Smooth muscle cell (in vitro differentiated cells): ENCODE results near the gene RBM28. TPM values are rescaled to one million over a fixed set of nuclear protein-coding genes. Genes with fewer than 3 reads are reported as not detected.

Experiments
- DNase-seq: peaks from one replicate; lab custom pipeline; 2025; ENCODE audit not compliant: unreplicated experiment; lab: John Stamatoyannopoulos, UW
- H2AFZ ChIP-seq: fragments of 200-600 bp; sonication (generic); 2 replicates; pipeline ENCODE4 v1.6.0; 2016; ENCODE audit warnings: antibody characterized with exemption, low read depth, mild to moderate bottlenecking
- H3F3A ChIP-seq: fragments of 200-600 bp; sonication (generic); 2 replicates; pipeline ENCODE4 v1.6.0; 2017; ENCODE audit warnings: antibody characterized with exemption, low read depth
- H3K27ac ChIP-seq: fragments of 200-600 bp; sonication (generic); 2 replicates; pipeline ENCODE4 v1.5.1; 2016; ENCODE audit warnings: low read depth, mild to moderate bottlenecking
- H3K27me3 ChIP-seq: fragments of 200-600 bp; sonication (generic); 2 replicates; pipeline ENCODE4 v1.6.1; 2016; ENCODE audit warnings: low read depth, mild to moderate bottlenecking
- H3K36me3 ChIP-seq: fragments of 200-600 bp; sonication (generic); 2 replicates; pipeline ENCODE4 v1.5.1; 2016; ENCODE audit warnings: low read depth
- H3K4me1 ChIP-seq: fragments of 200-600 bp; sonication (generic); 2 replicates; pipeline ENCODE4 v1.5.1; 2016; ENCODE audit warnings: low read depth
- H3K4me2 ChIP-seq: fragments of 200-600 bp; sonication (generic); 2 replicates; pipeline ENCODE4 v1.6.0; 2016; ENCODE audit warnings: mild to moderate bottlenecking
- H3K4me3 ChIP-seq: fragments of 200-600 bp; sonication (generic); 2 replicates; pipeline ENCODE4 v1.5.1; 2016; ENCODE audit warnings: mild to moderate bottlenecking
- H3K79me2 ChIP-seq: fragments of 200-600 bp; sonication (generic); 2 replicates; pipeline ENCODE4 v1.6.0; 2016; ENCODE audit warnings: low read depth, mild to moderate bottlenecking
- H3K9ac ChIP-seq: fragments of 200-600 bp; sonication (generic); 2 replicates; pipeline ENCODE4 v1.6.0; 2016; ENCODE audit warnings: low read depth
- H3K9me3 ChIP-seq: fragments of 200-600 bp; sonication (generic); replicated peaks from 2 replicates; pipeline ENCODE4 v1.5.1; 2016; ENCODE audit warnings: low read depth
- H4K20me1 ChIP-seq: fragments of 200-600 bp; sonication (generic); 2 replicates; pipeline ENCODE4 v1.6.0; 2016; ENCODE audit warnings: low read depth
- CTCF ChIP-seq: fragments of 200-600 bp; sonication (generic); IDR thresholded peaks from 2 replicates; pipeline ENCODE4 v1.5.1; 2017; ENCODE audit warnings: borderline replicate concordance, mild to moderate bottlenecking, antibody characterized with exemption; ENCODE audit not compliant: insufficient read depth, poor library complexity, severe bottlenecking
- WGBS: methylation state at CpG from one replicate; pipeline ENCODE4 v1.1.7; 2016; ENCODE audit warnings: low lambda C conversion rate; 5-methylcytosine and 5-hydroxymethylcytosine counted together
- polyA plus RNA-seq: library from polyadenylated mRNA; unstranded; fragments of >200 nt; fragmentation: Nextera tagmentation; extraction: Ambion mirVana; gene quantifications from 2 replicates; pipeline ENCODE4 v1.2.1, GENCODE V29; 2016
- small RNA-seq: library from RNA; depleted of rRNA; stranded (forward); fragments of <200 nt; gene quantifications from one replicate; pipeline ENCODE3, GENCODE V24; 2014
- total RNA-seq: library from RNA; depleted of rRNA; stranded (reverse); fragments of >200 nt; gene quantifications from 2 replicates; pipeline ENCODE4 v1.2.3, GENCODE V29; 2014

RBM28 gene
- total and polyA plus RNA-seq, 2 experiments from 2014 or later: 13.7 to 23.2 TPM

- WGBS: 46% methylated on average over 4 of the region's 4 CpGs
- Histone ChIP-seq H3K9ac (no peak overlapping the region), H3K4me3 (no peak overlapping the region), H3K4me2 (no peak overlapping the region), H3K27me3 (no peaks in the 10 kb centered on the region), H4K20me1 (no peaks in the 10 kb centered on the region), H3K36me3 (no peaks in the 10 kb centered on the region), H3F3A (no peaks in the 10 kb centered on the region), H2AFZ (no peak overlapping the region), H3K9me3 (no peaks in the 10 kb centered on the region), H3K27ac (no peak overlapping the region), H3K4me1 (no peaks in the 10 kb centered on the region), H3K79me2 (no peaks in the 10 kb centered on the region)
- DNase-seq: no peak
- no peak for TF ChIP-seq CTCF
Measured at GRCh38 chr7:128251337-128251736, 92.4 kb downstream of the RBM28 start.

Small RNA genes within 50 kb of the gene (small RNA-seq; reads per million reads assigned to genes)
- not detected for gene RNU7-27P

Other genes starting within 250 kb of the RBM28 start
- gene LEP, start 102.6 kb downstream of the RBM28 start, total RNA-seq: not detected in 2 replicates
- gene LEP, start 102.6 kb downstream of the RBM28 start, polyA plus RNA-seq: not detected in 2 replicates
- gene PRRT4, start 17.8 kb upstream of the RBM28 start, total RNA-seq: 0.09 and 2.5 TPM in 2 replicates
- gene PRRT4, start 17.8 kb upstream of the RBM28 start, polyA plus RNA-seq: 0.83 and 1.5 TPM in 2 replicates
- 48.4 and 56.0 TPM in 2 replicates for gene IMPDH1, start 66.1 kb upstream of the RBM28 start, total RNA-seq
- 99.4 and 129 TPM in 2 replicates for gene IMPDH1, start 66.1 kb upstream of the RBM28 start, polyA plus RNA-seq
- gene HILPDA, start 112.0 kb upstream of the RBM28 start, total RNA-seq: 37.5 and 45.1 TPM in 2 replicates
- 90.2 and 109 TPM in 2 replicates for gene HILPDA, start 112.0 kb upstream of the RBM28 start, polyA plus RNA-seq
- 25.7 and 28.9 TPM in 2 replicates for gene METTL2B, start 132.8 kb upstream of the RBM28 start, total RNA-seq
- gene METTL2B, start 132.8 kb upstream of the RBM28 start, polyA plus RNA-seq: 11.9 and 13.1 TPM in 2 replicates